CD4-positive, alpha-beta T cell (primary cell): Measurements from ENCODE around the gene ZNF394. TPM values are rescaled to one million over a fixed set of nuclear protein-coding genes. Genes with fewer than 3 reads are reported as not detected.

ENCODE experiments used
- ATAC-seq: fragments of 200-7000 bp; cut with Tn5 transposase; one replicate; pipeline ENCODE4 v1.10.0; 2022; ENCODE audit warnings: mild to moderate bottlenecking; ENCODE audit not compliant: poor library complexity
- CTCF ChIA-PET: fragments of 350-600 bp; sonication (Branson Sonifier 250); formaldehyde crosslinking; loops from one replicate; lab custom pipeline; 2021; ENCODE audit warnings: antibody characterized with exemption, inconsistent platforms; lab: Charles Lee
- POLR2A ChIA-PET: fragments of 350-600 bp; sonication (Branson Sonifier 250); formaldehyde crosslinking; loops from one replicate; lab custom pipeline; 2021; ENCODE audit warnings: antibody characterized with exemption, inconsistent platforms; lab: Charles Lee
- DNase-seq, 14 experiments: peaks; one replicate each; pipeline ENCODE4 v3.0.0-alpha.2; 2013 to 2020; ENCODE audit warnings: mixed read lengths in 2 of 14
- H3K27ac ChIP-seq, 2 donors: one replicate each; pipeline versions ENCODE4 v1.5.1 to v1.7.0; 2013; ENCODE audit warnings: low read length in 2 of 2, low read depth in 1 of 2, mild to moderate bottlenecking in 1 of 2
- H3K27me3 ChIP-seq, 2 experiments: 1 replicate in 1 of 2; 2 replicates in 1 of 2; pipeline versions ENCODE4 v1.6.1 to v1.7.0; 2013; ENCODE audit warnings: low read length in 2 of 2, control low read depth in 1 of 2, mild to moderate bottlenecking in 1 of 2, moderate library complexity in 1 of 2; ENCODE audit not compliant: insufficient read depth in 2 of 2, control insufficient read depth in 1 of 2
- H3K36me3 ChIP-seq: one replicate; pipeline ENCODE4 v1.6.1; 2013; ENCODE audit warnings: low read length, control low read depth; ENCODE audit not compliant: insufficient read depth
- H3K4me1 ChIP-seq: one replicate; pipeline ENCODE4 v1.6.1; 2013; ENCODE audit warnings: low read length, control low read depth; ENCODE audit not compliant: insufficient read depth
- H3K4me3 ChIP-seq: one replicate; pipeline ENCODE4 v1.5.1; 2013; ENCODE audit warnings: mild to moderate bottlenecking, low read length, moderate library complexity
- H3K9me3 ChIP-seq, 2 experiments: 1 replicate in 1 of 2; 2 replicates in 1 of 2; pipeline versions ENCODE4 v1.6.1 to v1.7.0; 2013; ENCODE audit warnings: low read length in 2 of 2, mild to moderate bottlenecking in 2 of 2, control low read depth in 1 of 2, moderate library complexity in 1 of 2; ENCODE audit not compliant: control insufficient read depth in 1 of 2, insufficient read depth in 1 of 2
- H3K27ac Mint-ChIP-seq: one replicate; pipeline ENCODE4 v1.8.0; 2020; ENCODE audit warnings: mixed read lengths
- H3K27me3 Mint-ChIP-seq: one replicate; pipeline ENCODE4 v1.8.0; 2021; ENCODE audit warnings: mixed read lengths
- H3K36me3 Mint-ChIP-seq: one replicate; pipeline ENCODE4 v1.8.0; 2021; ENCODE audit warnings: low read depth, mixed read lengths
- H3K4me1 Mint-ChIP-seq: one replicate; pipeline ENCODE4 v1.8.0; 2021; ENCODE audit warnings: low read depth, mixed read lengths
- H3K4me3 Mint-ChIP-seq: one replicate; pipeline ENCODE4 v1.8.0; 2020; ENCODE audit warnings: mild to moderate bottlenecking, mixed read lengths
- H3K9me3 Mint-ChIP-seq: one replicate; pipeline ENCODE4 v1.8.0; 2020; ENCODE audit warnings: mixed read lengths
- CTCF ChIP-seq: fragments of 200-600 bp; IDR thresholded peaks from one replicate; pipeline ENCODE4 v1.8.0; 2022; ENCODE audit warnings: antibody characterized with exemption, mild to moderate bottlenecking
- intact Hi-C, 2 experiments: fragments of 100-400 bp; cut with DNase I in 1 of 2; cut with micrococcal nuclease in 1 of 2; formaldehyde crosslinking; loops; one replicate each; pipeline versions ENCODE4 v1.15.1 to v1.9.0; 2023 to 2025; cut with DNase I, micrococcal nuclease
- total RNA-seq, 174 experiments: library from RNA in 2 of 174; stranded (reverse) in 2 of 174; gene quantifications; one replicate each; pipeline ENCODE4 v1.2.3 and lab custom pipeline; 2021 to 2026

The ZNF394 gene
- total RNA-seq, 2 experiments from 2014 or later, result 215 to 223 TPM

- Mint-ChIP-seq H3K4me3 (no peak overlapping the region), H3K27ac (no peak overlapping the region), H3K9me3 (no peaks in the 10 kb centered on the region), H3K36me3 (peaks cover 77% of the 10 kb centered on the region), H3K27me3 (no peaks in the 10 kb centered on the region), H3K4me1 (peaks cover 21% of the 10 kb centered on the region)
- Histone ChIP-seq H3K4me3 (no peak overlapping the region), H3K27ac (no peak overlapping the region), H3K36me3 (peaks cover 75% of the 10 kb centered on the region), H3K9me3 (no peaks in the 10 kb centered on the region), H3K27me3 (no peaks in the 10 kb centered on the region), H3K4me1 (peaks cover 7% of the 10 kb centered on the region)
- no peak for TF ChIP-seq CTCF
- intact Hi-C loops, result no loop called here
- ChIA-PET POLR2A (no interaction called here), CTCF (no interaction called here)
- ATAC-seq, result no peak
- no peak for DNase-seq
Observed at GRCh38 chr7:99455874-99456273, 44.2 kb downstream of the ZNF394 start.

- Histone ChIP-seq H3K4me3 (no peak overlapping the region), H3K27me3 (no peaks in the 10 kb centered on the region), H3K36me3 (peaks cover 70% of the 10 kb centered on the region), H3K9me3 (no peaks in the 10 kb centered on the region), H3K4me1 (no peaks in the 10 kb centered on the region), H3K27ac (no peak overlapping the region)
- no peak overlapping the region for H3K4me3 Mint-ChIP-seq
- H3K9me3 Mint-ChIP-seq, result no peaks in the 10 kb centered on the region
- CTCF ChIA-PET, result no interaction called here
- TF ChIP-seq CTCF, result no peak
- ATAC-seq (no peak), DNase-seq (no peak)
- no peak overlapping the region for H3K27ac Mint-ChIP-seq
- POLR2A ChIA-PET, result no interaction called here
- H3K27me3 Mint-ChIP-seq, result no peaks in the 10 kb centered on the region
- peaks cover 74% of the 10 kb centered on the region for H3K36me3 Mint-ChIP-seq
- intact Hi-C loops, result no loop called here
- H3K4me1 Mint-ChIP-seq, result no peaks in the 10 kb centered on the region
Observed at GRCh38 chr7:99453105-99453504, 47.0 kb downstream of the ZNF394 start.

- DNase-seq (no peak), ATAC-seq (no peak)
- Histone ChIP-seq H3K4me3 (no peak overlapping the region), H3K36me3 (peaks cover 69% of the 10 kb centered on the region), H3K27ac (no peak overlapping the region), H3K4me1 (no peaks in the 10 kb centered on the region), H3K27me3 (no peaks in the 10 kb centered on the region), H3K9me3 (no peaks in the 10 kb centered on the region)
- Mint-ChIP-seq H3K36me3 (peaks cover 74% of the 10 kb centered on the region), H3K27me3 (no peaks in the 10 kb centered on the region), H3K4me3 (no peak overlapping the region), H3K4me1 (no peaks in the 10 kb centered on the region), H3K27ac (no peak overlapping the region), H3K9me3 (no peaks in the 10 kb centered on the region)
- TF ChIP-seq CTCF, result no peak
- CTCF ChIA-PET, result no interaction called here
- intact Hi-C loops, result no loop called here
- POLR2A ChIA-PET, result no interaction called here
Observed at GRCh38 chr7:99452541-99452940, 47.5 kb downstream of the ZNF394 start.
